H1 (cell line): ENCODE data around the gene GINS2. TPM values are rescaled to one million over a fixed set of nuclear protein-coding genes. Genes with fewer than 3 reads are reported as not detected.

ENCODE experiments used
- CTCF ChIA-PET: fragments of 300-600 bp; sonication (Branson Sonifier 250); formaldehyde crosslinking; loops from one replicate; lab custom pipeline; 2021; ENCODE audit not compliant: partially characterized antibody; lab: Charles Lee
- POLR2A ChIA-PET: fragments of 300-600 bp; sonication (Branson Sonifier 250); formaldehyde crosslinking; loops from one replicate; lab custom pipeline; 2021; ENCODE audit warnings: inconsistent platforms; ENCODE audit not compliant: partially characterized antibody; lab: Charles Lee
- DNase-seq, 2 experiments: peaks; one replicate each; pipeline versions ENCODE4 v3.0.0 to v3.0.0-alpha.2; 2010 to 2022; ENCODE audit warnings: low spot score in 2 of 2, low read depth in 1 of 2, mixed read lengths in 1 of 2
- FAIRE-seq: peaks from 2 replicates; lab custom pipeline; 2011; peaks lifted over from hg19 to GRCh38; lab: Jason Lieb, UNC
- H2AFZ ChIP-seq: 2 replicates; pipeline ENCODE4 v1.8.1; 2012; ENCODE audit warnings: low read length, inconsistent platforms
- H2AK5ac ChIP-seq: 2 replicates; pipeline ENCODE4 v1.6.1; 2013; ENCODE audit warnings: low read depth, low read length
- H2BK120ac ChIP-seq: replicated peaks from 2 replicates; pipeline ENCODE3; 2013; ENCODE audit warnings: low read depth, low read length, inconsistent platforms
- H2BK12ac ChIP-seq: 2 replicates; pipeline ENCODE4 v1.6.1; 2013; ENCODE audit warnings: low read depth, low read length
- H2BK15ac ChIP-seq: 2 replicates; pipeline ENCODE4 v1.6.1; 2013; ENCODE audit warnings: low read length
- H2BK20ac ChIP-seq: 2 replicates; pipeline ENCODE4 v1.6.1; 2013; ENCODE audit warnings: low read length
- H2BK5ac ChIP-seq: 2 replicates; pipeline ENCODE4 v1.6.1; 2013; ENCODE audit warnings: low read depth, low read length
- H3K14ac ChIP-seq: 2 replicates; pipeline ENCODE4 v1.6.1; 2013; ENCODE audit warnings: inconsistent platforms; ENCODE audit not compliant: insufficient read length
- H3K18ac ChIP-seq: 2 replicates; pipeline ENCODE4 v1.6.1; 2013; ENCODE audit warnings: low read length; ENCODE audit errors: extremely low read depth
- H3K23ac ChIP-seq: 2 replicates; pipeline ENCODE4 v1.6.1; 2013; ENCODE audit warnings: inconsistent platforms; ENCODE audit not compliant: insufficient read length
- H3K23me2 ChIP-seq: 2 replicates; pipeline ENCODE4 v1.6.1; 2013; ENCODE audit warnings: low read depth, low read length
- H3K27ac ChIP-seq: 2 replicates; pipeline ENCODE4 v1.6.1; 2011; ENCODE audit warnings: low read depth, low read length, inconsistent platforms
- H3K27me3 ChIP-seq, 4 experiments: replicated peaks in 1 of 4; 1 replicate in 1 of 4; 2 replicates in 3 of 4; pipeline versions ENCODE4 v1.6.1 to v1.8.1; 2011 to 2013; ENCODE audit warnings: low read length in 3 of 4, mild to moderate bottlenecking in 3 of 4, inconsistent platforms in 2 of 4, mixed read lengths in 2 of 4, moderate library complexity in 1 of 4; ENCODE audit not compliant: control insufficient read depth in 3 of 4, insufficient read depth in 3 of 4; ENCODE audit errors: extremely low read depth in 1 of 4
- H3K36me3 ChIP-seq, 4 experiments: 2 replicates each; pipeline versions ENCODE4 v1.6.1 to v1.8.1; 2011 to 2013; ENCODE audit warnings: mild to moderate bottlenecking in 4 of 4, low read length in 3 of 4, moderate library complexity in 2 of 4, control low read depth in 1 of 4, inconsistent platforms in 1 of 4; ENCODE audit not compliant: insufficient read depth in 4 of 4, control insufficient read depth in 2 of 4
- H3K4ac ChIP-seq: replicated peaks from 2 replicates; pipeline ENCODE3; 2013; ENCODE audit warnings: low read length, low read depth, mixed read lengths, inconsistent platforms; ENCODE audit not compliant: insufficient read length
- H3K4me1 ChIP-seq, 4 experiments: replicated peaks in 1 of 4; 1 replicate in 1 of 4; 2 replicates in 3 of 4; pipeline versions ENCODE4 v1.6.1 to v1.8.1; 2011 to 2013; ENCODE audit warnings: low read length in 3 of 4, inconsistent platforms in 2 of 4, mixed read lengths in 1 of 4; ENCODE audit not compliant: insufficient read depth in 4 of 4, control insufficient read depth in 3 of 4
- H3K4me2 ChIP-seq, 2 experiments: 2 replicates each; pipeline versions ENCODE4 v1.6.1 to v1.8.1; 2011 to 2013; ENCODE audit warnings: low read depth in 2 of 2, low read length in 2 of 2, control low read depth in 1 of 2, inconsistent platforms in 1 of 2, mild to moderate bottlenecking in 1 of 2; ENCODE audit not compliant: insufficient read depth in 1 of 2
- H3K4me3 ChIP-seq, 4 experiments: fragments of 200-600, 300-600 bp in 1 of 4; sonication (generic), shearing (Covaris generic), sonication (Bioruptor Twin) in 1 of 4; 2 replicates each; pipeline versions ENCODE4 v1.5.1 to v1.8.1; 2011 to 2016; ENCODE audit warnings: low read length in 4 of 4, low read depth in 3 of 4, control low read depth in 2 of 4, inconsistent platforms in 2 of 4, mild to moderate bottlenecking in 2 of 4, mixed read lengths in 1 of 4, moderate library complexity in 1 of 4; ENCODE audit not compliant: insufficient read depth in 2 of 4; ENCODE audit errors: extremely low read depth in 1 of 4
- H3K56ac ChIP-seq: replicated peaks from 2 replicates; pipeline ENCODE3; 2013; ENCODE audit warnings: low read depth, mild to moderate bottlenecking, mixed read lengths, low read length, inconsistent platforms; ENCODE audit not compliant: insufficient read length
- H3K79me1 ChIP-seq: 2 replicates; pipeline ENCODE4 v1.6.1; 2013; ENCODE audit warnings: low read depth, low read length, control low read depth
- H3K79me2 ChIP-seq, 2 experiments: 2 replicates each; pipeline versions ENCODE4 v1.6.1 to v1.8.1; 2012 to 2013; ENCODE audit warnings: low read length in 2 of 2, mild to moderate bottlenecking in 2 of 2, inconsistent platforms in 1 of 2; ENCODE audit not compliant: insufficient read depth in 2 of 2, control insufficient read depth in 1 of 2
- H3K9ac ChIP-seq, 4 experiments: replicated peaks in 1 of 4; 1 replicate in 1 of 4; 2 replicates in 3 of 4; pipeline versions ENCODE4 v1.6.1 to v1.8.1; 2011 to 2013; ENCODE audit warnings: low read depth in 3 of 4, low read length in 3 of 4, control low read depth in 2 of 4, mild to moderate bottlenecking in 2 of 4, moderate library complexity in 2 of 4, inconsistent platforms in 1 of 4; ENCODE audit errors: extremely low read depth in 1 of 4
- H3K9me3 ChIP-seq, 2 experiments: 2 replicates each; pipeline versions ENCODE4 v1.6.1 to v1.8.1; 2012 to 2013; ENCODE audit warnings: mild to moderate bottlenecking in 2 of 2, moderate library complexity in 2 of 2, control low read depth in 1 of 2, inconsistent platforms in 1 of 2, low read depth in 1 of 2, low read length in 1 of 2, mixed read lengths in 1 of 2; ENCODE audit not compliant: insufficient read depth in 2 of 2
- H4K20me1 ChIP-seq, 2 experiments: replicated peaks in 1 of 2; 2 replicates each; pipeline versions ENCODE3 to v1.8.1; 2011 to 2013; ENCODE audit warnings: inconsistent platforms in 2 of 2, low read length in 2 of 2, mild to moderate bottlenecking in 1 of 2; ENCODE audit not compliant: insufficient read depth in 2 of 2, control insufficient read depth in 1 of 2
- H4K5ac ChIP-seq: 2 replicates; pipeline ENCODE4 v1.6.1; 2013; ENCODE audit warnings: low read length, low read depth, mixed read lengths, inconsistent platforms; ENCODE audit not compliant: insufficient read length
- H4K8ac ChIP-seq: 2 replicates; pipeline ENCODE4 v1.8.0; 2013; ENCODE audit warnings: mild to moderate bottlenecking, moderate library complexity, low read length, inconsistent platforms; ENCODE audit not compliant: insufficient read depth; ENCODE audit errors: extremely low read depth
- H4K91ac ChIP-seq: replicated peaks from 2 replicates; pipeline ENCODE3; 2013; ENCODE audit warnings: low read length, mixed read lengths, inconsistent platforms; ENCODE audit not compliant: insufficient read length
- ASH2L ChIP-seq: fragments of 200-600, 300-600 bp; sonication (generic); IDR thresholded peaks from one replicate; pipeline ENCODE4 v1.7.1; 2017; ENCODE audit warnings: low read length
- CREB1 ChIP-seq: IDR thresholded peaks from 2 replicates; pipeline ENCODE4 v1.6.1; 2012; ENCODE audit warnings: inconsistent platforms
- FOSL1 ChIP-seq: IDR thresholded peaks from 2 replicates; pipeline ENCODE4 v1.6.1; 2011; ENCODE audit warnings: mild to moderate bottlenecking, low read depth, low read length, moderate library complexity; ENCODE audit not compliant: insufficient read depth
- JUND ChIP-seq: IDR thresholded peaks from 2 replicates; pipeline ENCODE4 v1.6.1; 2011; ENCODE audit warnings: mild to moderate bottlenecking, improper control_type of control experiment, low read length
- KDM4A ChIP-seq: IDR thresholded peaks from one replicate; pipeline ENCODE4 v1.7.1; 2012; ENCODE audit warnings: low read depth, mild to moderate bottlenecking, moderate library complexity, low read length, inconsistent platforms; ENCODE audit not compliant: severe bottlenecking
- KDM5A ChIP-seq: fragments of 200-600 bp; IDR thresholded peaks from 2 replicates; pipeline ENCODE4 v1.7.1; 2012; ENCODE audit warnings: mild to moderate bottlenecking, low read length, inconsistent platforms, mixed read lengths
- MAFK ChIP-seq: IDR thresholded peaks from 2 replicates; pipeline ENCODE4 v1.6.1; 2012; ENCODE audit warnings: low read depth, mild to moderate bottlenecking, improper control_type of control experiment, low read length
- POU5F1 ChIP-seq: IDR thresholded peaks from 2 replicates; pipeline ENCODE4 v1.6.1; 2011; ENCODE audit warnings: low read depth, mild to moderate bottlenecking, low read length, moderate library complexity
- RAD21 ChIP-seq, 2 experiments: IDR thresholded peaks in 1 of 2; conservative IDR thresholded peaks in 1 of 2; 2 replicates each; pipeline ENCODE4 v1.6.1; 2011; ENCODE audit warnings: low read depth in 2 of 2, low read length in 2 of 2, improper control_type of control experiment in 1 of 2, inconsistent platforms in 1 of 2, mild to moderate bottlenecking in 1 of 2, moderate library complexity in 1 of 2
- TAF1 ChIP-seq: IDR thresholded peaks from 2 replicates; pipeline ENCODE4 v1.6.1; 2011; ENCODE audit warnings: mild to moderate bottlenecking, low read depth, low read length
- TBP ChIP-seq: IDR thresholded peaks from 2 replicates; pipeline ENCODE4 v1.6.1; 2011; ENCODE audit warnings: low read depth, low read length, improper control_type of control experiment
- ZNF274 ChIP-seq: IDR thresholded peaks from 2 replicates; pipeline ENCODE4 v1.7.0; 2012; ENCODE audit warnings: low read length, borderline replicate concordance; ENCODE audit errors: extremely low read depth
- WGBS, 2 experiments: shearing (Covaris generic) in 1 of 2; methylation state at CpG; one replicate each; pipeline versions ENCODE4 v1.1.6 to v1.1.7; 2013 to 2015; ENCODE audit warnings: low lambda C conversion rate in 2 of 2, mixed read lengths in 2 of 2, inconsistent platforms in 1 of 2, low coverage in 1 of 2, missing lambda C conversion rate in 1 of 2; ENCODE audit not compliant: insufficient replicate concordance in 2 of 2, insufficient coverage in 1 of 2, insufficient read length in 1 of 2; ENCODE audit errors: extremely low coverage in 1 of 2, missing lambda C conversion rate in 1 of 2; 5-methylcytosine and 5-hydroxymethylcytosine counted together
- polyA plus RNA-seq, 7 experiments: library from polyadenylated mRNA; depleted of rRNA in 3 of 7; stranded (reverse) in 5 of 7; unstranded in 2 of 7; fragments of >200 nt in 5 of 7; fragments of 200-250 nt in 2 of 7; gene quantifications; 1 replicate in 5 of 7; 2 replicates in 1 of 7; 4 replicates in 1 of 7; pipeline versions ENCODE4 v1.2.1 to v1.2.3, GENCODE V29; 2011 to 2013; ENCODE audit warnings: missing spikeins in 2 of 7, mixed read lengths in 2 of 7
- total RNA-seq: library from RNA; stranded (reverse); fragmentation: NEBNext Ultra II Directional; extraction: Animal tissue kit (Norgen Biotek cat#: 25700); gene quantifications from 2 replicates; pipeline ENCODE4 v1.2.1, GENCODE V29; 2021

GINS2 gene
- total and polyA plus RNA-seq, 2 of the 8 experiments (the other 6 are each of a cell fraction or from before 2014, with no cell fraction given): 29.4 to 59.1 TPM

- DNase-seq (no peak), FAIRE-seq (no peak)
- H2BK5ac ChIP-seq: no peak overlapping the region
- H2BK12ac ChIP-seq: no peak overlapping the region
- no peak overlapping the region; the same call in 1 of the 2 replicates for H4K8ac ChIP-seq
- no peak overlapping the region for H3K18ac ChIP-seq
- H3K9ac ChIP-seq: no peak overlapping the region
- H3K27ac ChIP-seq: no peak overlapping the region
- H3K79me1 ChIP-seq: peaks cover 19% of the 10 kb centered on the region
- ChIA-PET CTCF (interaction anchor here (1.0 to 2.3 kb wide), 5 partner anchors 9 to 220 kb away, joined by 3 to 6 read pairs (median 3); no protein-coding TSS in a partner anchor), POLR2A (interaction anchor here (1.1 kb wide), 1 partner anchor 13 kb away, joined by 3 read pairs; no protein-coding TSS in a partner anchor)
- TF ChIP-seq POU5F1 (no peak), TAF1 (no peak), RAD21 (IDR thresholded peaks at IDR 0.05 in 1 of 2, conservative IDR thresholded peaks at IDR 0.05 in 1 of 2; ENCODE audit: low read depth in 2 of 2, low read length in 2 of 2) (no peak), CREB1 (no peak), FOSL1 (no peak), TBP (no peak), ASH2L (no peak), ZNF274 (no peak), KDM4A (no peak), JUND (no peak), KDM5A (no peak), MAFK (no peak)
- no peak overlapping the region for H2BK15ac ChIP-seq
- no peak overlapping the region for H3K23ac ChIP-seq
- peaks cover 0 to 7% (median 3%) of the 10 kb centered on the region in 4 experiments; a peak in 3 of 8 replicates for H3K36me3 ChIP-seq
- no peak overlapping the region for H2BK120ac ChIP-seq
- H3K23me2 ChIP-seq: no peaks in the 10 kb centered on the region
- H3K79me2 ChIP-seq: peaks cover 0 to 90% of the 10 kb centered on the region in 2 experiments; a peak in 3 of 4 replicates
- WGBS, 2 experiments: 81% methylated on average over 19 of the region's 24 CpGs; no CpG with 5 or more reads in 1 of the 2 experiments
- no peak overlapping the region for H4K5ac ChIP-seq
- H2AK5ac ChIP-seq: no peak overlapping the region
- no peak overlapping the region for H4K91ac ChIP-seq
- no peak overlapping the region for H3K14ac ChIP-seq
- H2BK20ac ChIP-seq: no peak overlapping the region
- no peak overlapping the region for H3K4ac ChIP-seq
- no peak overlapping the region for H3K4me3 ChIP-seq
- H3K27me3 ChIP-seq: no peaks in the 10 kb centered on the region
- peaks cover 0 to 5% (median 0%) of the 10 kb centered on the region in 4 experiments; a peak in 4 of 7 replicates for H3K4me1 ChIP-seq
- H2AFZ ChIP-seq: no peak overlapping the region
- H3K56ac ChIP-seq: no peak overlapping the region
- peaks cover 41 to 58% of the 10 kb centered on the region in 2 experiments for H4K20me1 ChIP-seq
- H3K4me2 ChIP-seq: no peak overlapping the region
- no peaks in the 10 kb centered on the region for H3K9me3 ChIP-seq
Observed at GRCh38 chr16:85641305-85641704, 47.4 kb downstream of the GINS2 start.
